ENCODE data around the gene RNF167. TPM values are rescaled to one million over a fixed set of nuclear protein-coding genes. Genes with fewer than 3 reads are reported as not detected.

Gene RNF167
- total RNA-seq, 2 donors from 2014 or later = 176 to 201 TPM

Other genes starting within 250 kb of the RNF167 start
- 100 to 1,000 TPM in 1 of 2 donors, 10 to 100 TPM in 1; 93.8 to 113 TPM for gene PELP1, start 236.1 kb upstream of the RNF167 start, total RNA-seq
- gene ARRB2, start 229.6 kb upstream of the RNF167 start, total RNA-seq = 100 to 1,000 TPM; 216 to 258 TPM
- gene MED11, start 208.8 kb upstream of the RNF167 start, total RNA-seq = 10 to 100 TPM in 1 of 2 donors, 1 to 10 TPM in 1; 9.9 to 14.0 TPM
- under 1 TPM in 1 of 2 donors, not detected in 1; 0.17 TPM for gene ZMYND15, start 200.4 kb upstream of the RNF167 start, total RNA-seq
- gene CXCL16, start 200.3 kb upstream of the RNF167 start, total RNA-seq = 1 to 10 TPM; 2.2 to 4.3 TPM
- not detected for gene TM4SF5, start 168.4 kb upstream of the RNF167 start, total RNA-seq
- gene VMO1, start 153.9 kb upstream of the RNF167 start, total RNA-seq = 1 to 10 TPM in 1 of 2 donors, under 1 TPM in 1; 0.46 to 1.1 TPM
- not detected for gene GLTPD2, start 151.3 kb upstream of the RNF167 start, total RNA-seq
- 10 to 100 TPM; 56.3 to 68.7 TPM for gene PSMB6, start 144.1 kb upstream of the RNF167 start, total RNA-seq
- gene PLD2, start 133.1 kb upstream of the RNF167 start, total RNA-seq = 10 to 100 TPM; 27.5 to 50.9 TPM
- 10 to 100 TPM; 74.4 to 82.7 TPM for gene MINK1, start 106.9 kb upstream of the RNF167 start, total RNA-seq
- gene C17orf107, start 40.7 kb upstream of the RNF167 start, total RNA-seq = 1 to 10 TPM; 3.4 to 4.7 TPM
- under 1 TPM; 0.60 to 0.89 TPM for gene CHRNE, start 37.2 kb upstream of the RNF167 start, total RNA-seq
- gene GP1BA, start 8.0 kb upstream of the RNF167 start, total RNA-seq = under 1 TPM in 1 of 2 donors, not detected in 1; 0.26 TPM
- 10 to 100 TPM; 40.4 to 43.8 TPM for gene SLC25A11, start 222 bp upstream of the RNF167 start, total RNA-seq
- gene PFN1, start 8.3 kb downstream of the RNF167 start, total RNA-seq = 1,000 to 10,000 TPM; 1,225 to 1,232 TPM
- 100 to 1,000 TPM in 1 of 2 donors, 10 to 100 TPM in 1; 90.0 to 102 TPM for gene ENO3, start 10.9 kb downstream of the RNF167 start, total RNA-seq
- gene SPAG7, start 27.5 kb downstream of the RNF167 start, total RNA-seq = 100 to 1,000 TPM; 140 to 158 TPM
- 100 to 1,000 TPM; 206 to 207 TPM for gene CAMTA2, start 47.4 kb downstream of the RNF167 start, total RNA-seq
- gene INCA1, start 57.3 kb downstream of the RNF167 start, total RNA-seq = under 1 TPM in 1 of 2 donors, not detected in 1; 0.60 TPM
- gene KIF1C, start 57.7 kb downstream of the RNF167 start, total RNA-seq = 10 to 100 TPM; 38.3 to 41.3 TPM
- gene SLC52A1, start 95.2 kb downstream of the RNF167 start, total RNA-seq = under 1 TPM; 0.23 to 0.46 TPM
- gene ZFP3, start 138.2 kb downstream of the RNF167 start, total RNA-seq = 1 to 10 TPM; 3.1 to 3.6 TPM
- gene ZNF232, start 171.6 kb downstream of the RNF167 start, total RNA-seq = 10 to 100 TPM; 10.4 to 15.7 TPM
- gene USP6, start 175.8 kb downstream of the RNF167 start, total RNA-seq = under 1 TPM; 0.02 to 0.19 TPM

All from activated T-cell treated with anti-CD3 and anti-CD28 coated beads, Interleukin-2, amount 50 U/mL, for 72 hours (primary cell).